Mesenchymal stem cell (in vitro differentiated cells and primary cell): ENCODE data around the gene IL10.

Experiments used
- DNase-seq: peaks from one replicate; pipeline ENCODE4 v3.0.0-alpha.2; 2013
- H2AFZ ChIP-seq: one replicate; pipeline ENCODE4 v1.6.1; 2013; ENCODE audit warnings: low read depth, mild to moderate bottlenecking, control low read depth, inconsistent platforms, low read length, moderate library complexity
- H2AK5ac ChIP-seq: 2 replicates; pipeline ENCODE4 v1.6.1; 2013; ENCODE audit warnings: low read length, moderate library complexity, mild to moderate bottlenecking, inconsistent platforms; ENCODE audit not compliant: severe bottlenecking
- H2BK120ac ChIP-seq: one replicate; pipeline ENCODE4 v1.6.1; 2013; ENCODE audit warnings: low read depth, mild to moderate bottlenecking, inconsistent platforms, low read length, moderate library complexity
- H2BK12ac ChIP-seq, 2 experiments: one replicate each; pipeline ENCODE4 v1.6.1; 2013; ENCODE audit warnings: inconsistent platforms in 2 of 2, low read length in 2 of 2, mild to moderate bottlenecking in 2 of 2, moderate library complexity in 2 of 2, control low read depth in 1 of 2
- H2BK15ac ChIP-seq: one replicate; pipeline ENCODE4 v1.6.1; 2013; ENCODE audit warnings: mild to moderate bottlenecking, low read depth, inconsistent platforms; ENCODE audit not compliant: poor library complexity, severe bottlenecking
- H2BK5ac ChIP-seq: 2 replicates; pipeline ENCODE4 v1.6.1; 2013; ENCODE audit warnings: low read depth, mild to moderate bottlenecking, low read length, control low read depth, inconsistent platforms; ENCODE audit not compliant: poor library complexity, severe bottlenecking
- H3K14ac ChIP-seq, 2 experiments: one replicate each; pipeline ENCODE4 v1.6.1; 2013; ENCODE audit warnings: inconsistent platforms in 2 of 2, low read length in 2 of 2, control low read depth in 1 of 2, mild to moderate bottlenecking in 1 of 2, moderate library complexity in 1 of 2
- H3K18ac ChIP-seq, 2 experiments: one replicate each; pipeline ENCODE4 v1.6.1; 2013; ENCODE audit warnings: inconsistent platforms in 2 of 2, low read length in 2 of 2, control low read depth in 1 of 2, low read depth in 1 of 2, mild to moderate bottlenecking in 1 of 2
- H3K23ac ChIP-seq, 2 experiments: one replicate each; pipeline ENCODE4 v1.6.1; 2013; ENCODE audit warnings: inconsistent platforms in 2 of 2, low read length in 2 of 2, mild to moderate bottlenecking in 2 of 2, moderate library complexity in 2 of 2, control low read depth in 1 of 2
- H3K27ac ChIP-seq: 2 replicates; pipeline ENCODE4 v1.5.1; 2013; ENCODE audit warnings: mild to moderate bottlenecking, moderate library complexity, low read length, control low read depth, inconsistent platforms; ENCODE audit not compliant: poor library complexity, severe bottlenecking
- H3K27me3 ChIP-seq, 2 experiments: 2 replicates each; pipeline versions ENCODE4 v1.6.1 to v1.7.0; 2013; ENCODE audit warnings: low read length in 2 of 2, mild to moderate bottlenecking in 2 of 2, moderate library complexity in 2 of 2, control low read depth in 1 of 2, inconsistent platforms in 1 of 2; ENCODE audit not compliant: control insufficient read depth in 1 of 2, insufficient read depth in 1 of 2
- H3K36me3 ChIP-seq, 2 experiments: 2 replicates each; pipeline versions ENCODE4 v1.6.1 to v1.7.0; 2013; ENCODE audit warnings: low read length in 2 of 2, control low read depth in 1 of 2, inconsistent platforms in 1 of 2, low read depth in 1 of 2, mild to moderate bottlenecking in 1 of 2; ENCODE audit not compliant: insufficient read depth in 2 of 2, control insufficient read depth in 1 of 2
- H3K4ac ChIP-seq, 2 experiments: one replicate each; pipeline ENCODE4 v1.6.1; 2013; ENCODE audit warnings: inconsistent platforms in 2 of 2, low read length in 2 of 2, mild to moderate bottlenecking in 2 of 2, moderate library complexity in 2 of 2, control low read depth in 1 of 2, low read depth in 1 of 2
- H3K4me1 ChIP-seq: 2 replicates; pipeline ENCODE4 v1.6.1; 2013; ENCODE audit warnings: low read depth, low read length, control low read depth; ENCODE audit not compliant: control insufficient read depth, insufficient read depth
- H3K4me2 ChIP-seq: 2 replicates; pipeline ENCODE4 v1.6.1; 2013; ENCODE audit warnings: low read length, mild to moderate bottlenecking, inconsistent platforms; ENCODE audit not compliant: poor library complexity, severe bottlenecking
- H3K4me3 ChIP-seq, 2 experiments: 2 replicates each; pipeline versions ENCODE4 v1.5.1 to v1.7.0; 2013; ENCODE audit warnings: low read length in 2 of 2, mild to moderate bottlenecking in 2 of 2, control low read depth in 1 of 2, low read depth in 1 of 2; ENCODE audit not compliant: insufficient read depth in 1 of 2
- H3K79me1 ChIP-seq: replicated peaks from 2 replicates; pipeline ENCODE4 v1.6.1; 2013; ENCODE audit warnings: mild to moderate bottlenecking, control low read depth, low read length, inconsistent platforms; ENCODE audit not compliant: poor library complexity, severe bottlenecking
- H3K9ac ChIP-seq: 2 replicates; pipeline ENCODE4 v1.7.0; 2013; ENCODE audit warnings: mild to moderate bottlenecking, low read length, moderate library complexity
- H3K9me3 ChIP-seq: 2 replicates; pipeline ENCODE4 v1.7.0; 2013; ENCODE audit warnings: mild to moderate bottlenecking, low read length; ENCODE audit not compliant: control insufficient read depth
- H4K8ac ChIP-seq: one replicate; pipeline ENCODE4 v1.6.1; 2013; ENCODE audit warnings: inconsistent platforms, mild to moderate bottlenecking, low read length, moderate library complexity
- H4K91ac ChIP-seq: one replicate; pipeline ENCODE4 v1.6.1; 2013; ENCODE audit warnings: mild to moderate bottlenecking, low read length, inconsistent platforms
- WGBS: methylation state at CpG from one replicate; pipeline ENCODE4 v1.1.7; 2013; ENCODE audit warnings: mixed read lengths; 5-methylcytosine and 5-hydroxymethylcytosine counted together

The IL10 gene

GRCh38 chr1:206735553-206736031 lies 36.7 kb downstream of the IL10 start:
- no peak overlapping the region for H4K8ac ChIP-seq

GRCh38 chr1:206734499-206735142 lies 37.7 kb downstream of the IL10 start:
- Histone ChIP-seq H3K4me2 (no peak overlapping the region), H3K14ac (no peak overlapping the region), H3K4me3 (no peak overlapping the region), H3K4ac (no peak overlapping the region), H3K23ac (no peak overlapping the region), H3K36me3 (peaks cover 72 to 87% of the 10 kb centered on the region in 2 experiments), H2AFZ (no peak overlapping the region), H4K8ac (no peak overlapping the region), H3K27ac (no peak overlapping the region), H3K18ac (peak overlapping the region in 1 of 2 experiments; percentile 19), H2BK12ac (no peak overlapping the region), H2BK15ac (no peak overlapping the region), H3K4me1 (peaks cover 15% of the 10 kb centered on the region), H3K79me1 (peaks cover 41% of the 10 kb centered on the region), H3K9me3 (no peaks in the 10 kb centered on the region), H3K9ac (no peak overlapping the region), H2BK120ac (no peak overlapping the region), H2AK5ac (peak overlapping the region; percentile 18), H4K91ac (no peak overlapping the region), H2BK5ac (no peak overlapping the region), H3K27me3 (no peaks in the 10 kb centered on the region)
- WGBS, result 74% methylated on average over 9 of the region's 9 CpGs
- peak; percentile 54 for DNase-seq

More at GRCh38 chr1:206735553-206736031, 36.7 kb downstream of the IL10 start:
- Histone ChIP-seq H3K9me3 (no peaks in the 10 kb centered on the region), H3K9ac (no peak overlapping the region), H3K4me2 (no peak overlapping the region), H3K23ac (no peak overlapping the region), H2BK12ac (no peak overlapping the region), H3K4me3 (no peak overlapping the region), H3K79me1 (peaks cover 31% of the 10 kb centered on the region), H3K4me1 (peaks cover 15% of the 10 kb centered on the region), H3K4ac (no peak overlapping the region), H3K18ac (peak overlapping the region in 1 of 2 experiments; percentile 22), H3K14ac (no peak overlapping the region), H3K36me3 (peaks cover 62 to 78% of the 10 kb centered on the region in 2 experiments), H2AFZ (no peak overlapping the region), H2BK15ac (no peak overlapping the region), H3K27ac (no peak overlapping the region), H4K91ac (no peak overlapping the region), H3K27me3 (no peaks in the 10 kb centered on the region), H2BK5ac (no peak overlapping the region), H2AK5ac (no peak overlapping the region), H2BK120ac (no peak overlapping the region)
- DNase-seq, result peak; percentile 33
- WGBS, result 81% methylated on average over 5 of the region's 5 CpGs

GRCh38 chr1:206732992-206733391 lies 39.3 kb downstream of the IL10 start:
- no peak overlapping the region for H4K91ac ChIP-seq
- no peak overlapping the region for H2BK120ac ChIP-seq
- H2BK12ac ChIP-seq, result no peak overlapping the region
- no peak overlapping the region for H2BK15ac ChIP-seq
- no peak overlapping the region for H3K4ac ChIP-seq
- H4K8ac ChIP-seq, result no peak overlapping the region
- peaks cover 82 to 88% of the 10 kb centered on the region in 2 experiments for H3K36me3 ChIP-seq
- H3K79me1 ChIP-seq, result peaks cover 53% of the 10 kb centered on the region
- DNase-seq, result no peak
- no peak overlapping the region for H3K23ac ChIP-seq
- no peaks in the 10 kb centered on the region for H3K27me3 ChIP-seq
- no peak overlapping the region for H3K18ac ChIP-seq
- no peak overlapping the region for H3K14ac ChIP-seq
- H3K4me2 ChIP-seq, result no peak overlapping the region
- no peak overlapping the region for H3K4me3 ChIP-seq
- no peak overlapping the region for H3K9ac ChIP-seq
- 95% methylated on average over 9 of the region's 11 CpGs for WGBS
- H3K4me1 ChIP-seq, result peaks cover 15% of the 10 kb centered on the region
- H3K9me3 ChIP-seq, result no peaks in the 10 kb centered on the region
- H3K27ac ChIP-seq, result no peak overlapping the region
- H2BK5ac ChIP-seq, result no peak overlapping the region
- H2AFZ ChIP-seq, result no peak overlapping the region
- H2AK5ac ChIP-seq, result no peak overlapping the region

GRCh38 chr1:206732508-206732907 lies 39.8 kb downstream of the IL10 start:
- WGBS, result 95% methylated on average over 10 of the region's 11 CpGs

More at GRCh38 chr1:206732508-206732907, 39.8 kb downstream of the IL10 start:
- H3K4me1 ChIP-seq, result peaks cover 15% of the 10 kb centered on the region
- H3K36me3 ChIP-seq, result peaks cover 77 to 83% of the 10 kb centered on the region in 2 experiments
- no peak overlapping the region for H2BK15ac ChIP-seq
- no peak overlapping the region for H3K4me3 ChIP-seq
- no peak overlapping the region for H4K91ac ChIP-seq
- H3K27ac ChIP-seq, result no peak overlapping the region
- no peaks in the 10 kb centered on the region for H3K9me3 ChIP-seq
- H3K79me1 ChIP-seq, result peaks cover 53% of the 10 kb centered on the region
- no peak overlapping the region for H3K9ac ChIP-seq
- H2AK5ac ChIP-seq, result no peak overlapping the region
- no peak for DNase-seq
- no peak overlapping the region for H3K18ac ChIP-seq
- no peak overlapping the region for H2BK12ac ChIP-seq
- no peaks in the 10 kb centered on the region for H3K27me3 ChIP-seq
- H3K23ac ChIP-seq, result no peak overlapping the region
- H2AFZ ChIP-seq, result no peak overlapping the region
- H2BK120ac ChIP-seq, result no peak overlapping the region
- no peak overlapping the region for H4K8ac ChIP-seq
- H3K4me2 ChIP-seq, result no peak overlapping the region
- H3K14ac ChIP-seq, result no peak overlapping the region
- H2BK5ac ChIP-seq, result no peak overlapping the region
- no peak overlapping the region for H3K4ac ChIP-seq
